Tibial artery (tissue), 4 donors: Measurements from ENCODE around the gene BUB1B.

ENCODE experiments used
- DNase-seq, 2 donors: peaks; one replicate each; pipeline ENCODE4 v3.0.0-alpha.2; 2019
- H3K27ac ChIP-seq, 2 donors: fragments of 200-600 bp; sonication (generic) in 1 of 2; 1 replicate in 1 of 2; 2 replicates in 1 of 2; pipeline ENCODE4 v1.5.1; 2018 to 2019; ENCODE audit warnings: mild to moderate bottlenecking in 1 of 2
- H3K27me3 ChIP-seq, 2 donors: fragments of 200-600 bp; sonication (generic) in 1 of 2; one replicate each; pipeline versions ENCODE4 v1.5.1 to v1.6.0; 2016 to 2019
- H3K36me3 ChIP-seq, 3 donors: fragments of 200-600 bp; sonication (generic) in 2 of 3; one replicate each; pipeline ENCODE4 v1.5.1; 2016 to 2019; ENCODE audit warnings: mild to moderate bottlenecking in 2 of 3
- H3K4me1 ChIP-seq, 4 donors: fragments of 200-600 bp; sonication (generic) in 2 of 4; 1 replicate in 3 of 4; 2 replicates in 1 of 4; pipeline ENCODE4 v1.5.1; 2016 to 2019
- H3K4me3 ChIP-seq, 2 donors: fragments of 200-600 bp; sonication (generic) in 1 of 2; 1 replicate in 1 of 2; 2 replicates in 1 of 2; pipeline ENCODE4 v1.5.1; 2018 to 2019; ENCODE audit warnings: mild to moderate bottlenecking in 2 of 2
- H3K9me3 ChIP-seq, 3 donors: fragments of 200-600 bp; sonication (generic) in 1 of 3; one replicate each; pipeline ENCODE4 v1.5.1; 2016 to 2019
- CTCF ChIP-seq, 2 experiments: fragments of 200-600 bp in 1 of 2; fragments of 450-650 bp in 1 of 2; IDR thresholded peaks; one replicate each; pipeline ENCODE4 v1.5.1; 2017 to 2019; ENCODE audit warnings: antibody characterized with exemption in 2 of 2, mild to moderate bottlenecking in 1 of 2, moderate library complexity in 1 of 2
- intact Hi-C: fragments of 100-400 bp; cut with DNase I; formaldehyde crosslinking; loops from one replicate; pipeline ENCODE4 v1.15.0; 2023; ENCODE audit warnings: low total_unique reads

BUB1B gene

GRCh38 chr15:40255033-40255432, 94.2 kb downstream of the BUB1B start:
- Histone ChIP-seq H3K9me3 (no peaks in the 10 kb centered on the region), H3K36me3 (peaks cover 0 to 5% (median 0%) of the 10 kb centered on the region in 3 donors), H3K4me3 (no peak overlapping the region), H3K27ac (no peak overlapping the region), H3K4me1 (peaks cover 0 to 26% (median 15%) of the 10 kb centered on the region in 4 donors), H3K27me3 (peaks cover 0 to 6% of the 10 kb centered on the region in 2 donors)
- intact Hi-C loops = no loop called here
- TF ChIP-seq CTCF (IDR thresholded peaks at IDR 0.05) = no peak
- DNase-seq = no peak

GRCh38 chr15:40256638-40257235, 95.9 kb downstream of the BUB1B start:
- Histone ChIP-seq H3K36me3 (peaks cover 0 to 5% (median 0%) of the 10 kb centered on the region in 3 donors), H3K27me3 (peaks cover 0 to 6% of the 10 kb centered on the region in 2 donors), H3K4me1 (peaks cover 0 to 22% (median 15%) of the 10 kb centered on the region in 4 donors), H3K27ac (no peak overlapping the region), H3K4me3 (no peak overlapping the region), H3K9me3 (no peaks in the 10 kb centered on the region)
- intact Hi-C loops = no loop called here
- DNase-seq = no peak
- TF ChIP-seq CTCF (IDR thresholded peaks at IDR 0.05) = no peak

- Histone ChIP-seq H3K27me3 (peaks cover 0 to 6% of the 10 kb centered on the region in 2 donors), H3K4me1 (peaks cover 0 to 13% (median 10%) of the 10 kb centered on the region in 4 donors), H3K36me3 (peaks cover 0 to 5% (median 0%) of the 10 kb centered on the region in 3 donors), H3K27ac (no peak overlapping the region), H3K4me3 (no peak overlapping the region), H3K9me3 (no peaks in the 10 kb centered on the region)
- no peak for TF ChIP-seq CTCF (IDR thresholded peaks at IDR 0.05)
- intact Hi-C loops = no loop called here
- no peak for DNase-seq
Measured at GRCh38 chr15:40257656-40258450, 97.0 kb downstream of the BUB1B start.

GRCh38 chr15:40258544-40258943, 97.7 kb downstream of the BUB1B start:
- no peak for DNase-seq
- peaks cover 0 to 13% (median 4%) of the 10 kb centered on the region in 4 donors for H3K4me1 ChIP-seq
- intact Hi-C loops = no loop called here
- no peak for TF ChIP-seq CTCF (IDR thresholded peaks at IDR 0.05)
- H3K9me3 ChIP-seq = no peaks in the 10 kb centered on the region
- no peak overlapping the region for H3K4me3 ChIP-seq
- H3K27me3 ChIP-seq = peaks cover 0 to 6% of the 10 kb centered on the region in 2 donors
- H3K36me3 ChIP-seq = peaks cover 0 to 5% (median 0%) of the 10 kb centered on the region in 3 donors
- H3K27ac ChIP-seq = no peak overlapping the region

GRCh38 chr15:40259021-40259420, 98.2 kb downstream of the BUB1B start:
- no peak overlapping the region for H3K4me3 ChIP-seq
- peaks cover 0 to 12% (median 0%) of the 10 kb centered on the region in 4 donors for H3K4me1 ChIP-seq
- H3K9me3 ChIP-seq = no peaks in the 10 kb centered on the region
- H3K27me3 ChIP-seq = peaks cover 0 to 6% of the 10 kb centered on the region in 2 donors
- TF ChIP-seq CTCF (IDR thresholded peaks at IDR 0.05) = no peak
- H3K27ac ChIP-seq = no peak overlapping the region
- DNase-seq = no peak
- H3K36me3 ChIP-seq = peaks cover 0 to 5% (median 0%) of the 10 kb centered on the region in 3 donors
- intact Hi-C loops = no loop called here
